HG02678 (cell line): ENCODE results near the gene MTMR3.
"Not testable (repeated sequence)": the region's sequence is repeated elsewhere in the genome, so short reads cannot be mapped to it uniquely, and the experiment has no call there.

ENCODE experiments used
- ATAC-seq: cut with Tn5 transposase; IDR thresholded peaks from one replicate; pipeline ENCODE4 v1.9.1; 2021; ENCODE audit warnings: mild to moderate bottlenecking, moderate library complexity; ENCODE audit not compliant: unreplicated experiment

MTMR3 gene

DNA sequence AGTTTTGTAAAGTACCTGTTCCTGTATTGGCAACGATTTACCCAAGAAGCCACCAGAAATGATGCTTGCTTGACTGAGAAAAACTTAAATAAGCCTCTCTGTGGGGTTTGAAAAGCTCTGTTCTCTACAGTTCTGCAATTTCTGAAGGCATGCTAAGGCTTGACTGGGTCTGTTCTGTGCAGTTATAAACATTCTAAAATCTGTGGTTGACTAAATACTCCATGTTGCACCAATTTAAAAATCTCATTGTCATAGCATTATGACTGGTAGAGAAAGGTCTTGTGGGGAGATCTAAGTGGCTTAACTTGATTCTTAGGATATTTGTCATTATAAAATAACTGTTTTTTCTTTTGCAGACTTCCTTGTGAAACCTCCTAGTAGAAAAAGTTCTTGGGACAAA lies 73.7 kb downstream of the MTMR3 start:
- no peak for ATAC-seq

DNA sequence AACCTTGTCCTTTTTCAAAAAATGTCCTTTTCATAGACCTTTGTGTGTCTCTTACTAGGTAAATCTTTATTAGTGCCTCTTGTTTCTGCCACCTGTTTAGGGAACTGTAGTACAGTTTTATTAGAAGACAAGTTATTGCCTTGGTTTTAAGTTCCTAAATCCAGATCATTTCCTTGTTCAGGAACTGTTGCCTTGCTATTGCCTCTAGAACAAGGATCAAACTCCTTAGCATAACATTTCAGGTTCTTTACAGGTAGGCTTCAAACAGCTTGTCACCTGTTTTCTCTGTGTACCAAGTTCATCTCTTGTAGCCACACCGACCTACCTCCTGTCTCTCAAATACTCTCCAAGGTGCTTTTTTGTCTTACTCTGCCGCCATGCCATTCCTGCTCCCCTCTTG lies 75.2 kb downstream of the MTMR3 start:
- ATAC-seq = no peak

DNA sequence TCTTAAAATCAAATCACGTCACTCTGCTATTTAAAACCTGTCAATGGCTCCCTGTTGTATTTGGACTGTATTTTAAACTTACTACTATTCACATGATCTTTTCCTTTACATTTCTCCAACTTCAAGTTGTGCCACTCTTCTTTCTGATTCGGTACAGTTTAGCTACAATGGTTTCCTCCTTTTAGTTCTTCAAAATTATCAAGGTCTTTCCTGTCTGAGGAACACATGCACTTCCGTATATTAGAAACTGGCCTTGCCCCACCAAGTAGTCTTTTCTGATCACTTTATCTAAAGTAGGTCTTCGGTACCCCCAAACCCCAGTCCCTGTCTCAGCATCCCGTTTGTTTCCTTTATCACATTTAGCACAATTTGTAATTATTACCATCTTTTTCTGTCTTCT lies 81.8 kb downstream of the MTMR3 start:
- ATAC-seq = no peak

DNA sequence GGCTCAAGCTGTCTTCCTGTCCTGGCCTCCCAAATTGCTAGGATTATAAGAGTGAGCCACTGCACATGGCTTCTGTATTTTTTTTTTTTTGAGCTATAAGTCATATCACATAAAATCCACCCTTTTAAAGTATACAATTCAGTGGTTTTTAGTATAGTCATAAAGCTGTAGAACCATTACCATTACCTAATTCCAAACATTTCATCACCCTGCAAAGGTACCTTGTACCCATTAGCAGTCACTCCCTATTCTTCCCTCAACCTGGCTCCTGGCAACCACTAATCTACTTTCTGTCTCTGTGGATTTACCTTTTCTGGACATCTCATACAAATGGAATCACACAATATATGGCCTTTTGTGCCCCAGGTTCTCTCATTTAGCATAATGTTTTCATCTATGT lies 84.5 kb downstream of the MTMR3 start:
- ATAC-seq = no peak

DNA sequence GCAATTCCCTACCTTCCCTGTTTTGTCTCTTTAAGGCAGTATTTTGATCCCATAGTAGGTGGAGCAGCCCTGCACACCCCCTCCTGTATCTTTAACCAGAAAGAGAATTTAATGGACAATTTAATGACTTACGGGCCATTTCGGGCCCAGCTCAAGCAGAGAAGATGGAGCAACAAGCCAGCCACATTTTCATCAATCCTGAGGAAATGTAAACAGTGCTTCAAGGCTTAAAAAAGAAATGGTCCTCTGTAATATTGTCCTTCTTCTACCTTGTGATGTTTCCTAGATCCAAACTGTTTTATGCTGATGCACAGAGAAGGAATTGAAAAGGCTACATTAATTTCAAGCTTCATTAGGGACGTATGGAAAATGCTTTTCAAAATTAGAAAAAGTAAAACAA lies 88.6 kb downstream of the MTMR3 start:
- ATAC-seq = no peak

DNA sequence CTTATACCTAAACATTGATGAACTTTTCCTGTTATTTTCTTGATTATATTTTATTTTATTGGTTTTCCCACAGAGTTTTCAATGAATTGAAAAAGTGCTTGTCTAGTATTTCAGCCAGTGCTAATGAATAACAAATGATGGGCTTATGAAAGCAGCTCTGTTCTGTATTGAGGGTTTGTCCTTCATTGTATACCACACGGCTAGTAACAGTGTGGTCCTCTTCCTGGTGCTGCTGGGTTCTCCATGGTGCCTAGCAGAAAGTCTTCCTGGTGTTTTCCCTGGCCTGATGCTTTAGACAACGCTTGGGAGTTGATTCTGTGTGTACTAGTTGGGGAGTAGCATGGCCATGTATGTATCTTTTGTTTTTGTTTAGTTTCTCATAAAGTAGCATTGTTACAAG lies 89.1 kb downstream of the MTMR3 start:
- no peak for ATAC-seq

DNA sequence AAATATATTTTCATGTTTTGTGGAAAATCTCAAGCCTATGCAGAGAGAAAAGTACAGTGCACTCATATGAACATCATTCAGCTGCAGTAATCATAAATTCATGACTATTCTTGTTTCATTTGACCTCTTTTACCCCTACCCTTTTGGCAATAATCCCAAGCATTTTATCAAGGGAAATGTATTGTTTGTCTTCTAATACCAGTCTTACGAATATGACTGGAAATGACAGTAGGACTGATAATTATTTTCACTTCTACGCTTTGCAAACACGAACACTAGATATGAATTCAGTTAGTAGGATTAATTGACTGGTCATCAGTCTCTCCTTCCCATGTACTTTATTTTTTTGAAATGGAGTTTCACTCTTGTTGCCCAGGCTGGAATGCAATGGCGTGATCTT lies 90.3 kb downstream of the MTMR3 start:
- no peak for ATAC-seq

DNA sequence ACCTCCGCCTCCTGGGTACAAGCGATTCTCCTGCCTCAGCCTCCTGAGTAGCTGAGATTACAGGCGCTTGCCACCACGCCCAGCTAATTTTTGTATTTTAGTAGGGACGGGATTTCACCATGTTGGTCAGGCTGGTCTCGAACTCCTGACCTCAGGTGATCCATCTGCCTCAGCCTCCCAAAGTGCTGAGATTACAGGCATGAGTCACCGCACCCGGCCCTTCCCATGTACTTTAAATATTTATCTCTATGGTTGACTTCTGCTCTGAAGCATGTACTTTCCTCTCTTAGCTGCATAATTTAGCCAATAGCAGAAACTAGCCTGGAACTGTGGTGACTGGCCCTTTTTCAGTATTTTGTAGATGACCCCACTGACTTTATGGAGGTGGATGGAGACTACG lies 90.7 kb downstream of the MTMR3 start:
- ATAC-seq = not testable (repeated sequence)

DNA sequence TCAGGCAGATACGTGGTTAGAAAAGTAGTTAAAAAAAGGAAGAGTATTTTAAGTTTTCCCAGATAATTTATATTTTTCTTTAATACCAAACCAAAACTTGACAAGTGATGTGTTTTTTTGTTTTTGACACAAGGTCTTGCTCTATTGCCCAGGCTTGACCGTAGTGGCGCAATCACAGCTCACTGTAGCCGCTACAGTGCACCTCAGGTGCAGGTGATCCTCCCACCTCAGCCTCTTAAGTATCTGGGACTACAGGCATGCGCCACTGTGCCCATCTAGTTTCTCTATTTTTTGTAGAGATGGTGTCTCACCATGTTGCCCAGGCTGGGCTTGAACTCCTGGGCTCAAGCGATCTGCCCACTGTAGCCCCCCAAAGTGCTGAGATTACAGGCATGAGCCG lies 92.5 kb downstream of the MTMR3 start:
- ATAC-seq = no peak

DNA sequence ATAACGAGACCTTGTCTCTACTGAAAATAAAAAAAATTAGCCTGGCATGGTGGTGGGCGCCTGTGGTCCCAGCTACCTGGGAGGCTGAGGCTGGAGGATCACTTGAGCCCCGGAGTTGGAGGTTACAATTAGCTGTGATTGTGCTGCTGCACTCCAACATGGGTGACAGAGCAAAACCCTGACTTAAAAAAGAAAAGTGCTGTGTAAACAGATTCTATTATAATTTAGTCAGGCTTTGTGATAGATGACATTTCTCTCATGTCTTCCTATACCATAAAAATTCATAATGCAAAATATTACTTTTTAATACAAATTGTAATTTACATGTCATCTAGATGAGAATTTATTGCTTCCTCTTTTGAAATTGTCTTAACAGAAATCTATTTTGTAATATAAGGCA lies 94.1 kb downstream of the MTMR3 start:
- no peak for ATAC-seq

DNA sequence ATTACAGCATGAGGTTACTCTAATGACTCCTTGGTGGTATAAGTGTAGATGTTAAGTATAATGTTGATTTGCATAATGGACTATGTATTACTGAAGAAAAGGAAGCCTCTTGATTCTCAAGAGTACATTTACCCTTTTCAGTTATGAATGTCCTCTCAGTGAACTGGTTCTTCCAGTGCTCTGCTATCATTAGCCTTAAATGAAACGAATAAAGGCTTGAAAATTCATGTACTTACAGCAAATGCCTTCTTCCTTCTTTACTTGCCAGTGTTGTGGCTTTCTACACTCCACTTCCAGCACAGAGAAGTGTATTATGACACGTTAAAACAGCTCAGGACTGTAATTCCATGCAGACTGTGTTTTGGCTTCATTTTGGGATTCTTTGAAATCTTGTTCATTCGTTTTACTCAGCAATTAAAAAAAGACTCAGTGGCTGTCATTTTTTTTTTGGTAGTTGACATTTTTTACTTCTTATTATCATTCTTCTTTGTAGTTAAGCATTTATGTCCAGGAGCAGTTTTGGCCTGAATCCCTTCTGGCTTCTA lies 96.9 kb downstream of the MTMR3 start:
- peak; percentile 76 for ATAC-seq

DNA sequence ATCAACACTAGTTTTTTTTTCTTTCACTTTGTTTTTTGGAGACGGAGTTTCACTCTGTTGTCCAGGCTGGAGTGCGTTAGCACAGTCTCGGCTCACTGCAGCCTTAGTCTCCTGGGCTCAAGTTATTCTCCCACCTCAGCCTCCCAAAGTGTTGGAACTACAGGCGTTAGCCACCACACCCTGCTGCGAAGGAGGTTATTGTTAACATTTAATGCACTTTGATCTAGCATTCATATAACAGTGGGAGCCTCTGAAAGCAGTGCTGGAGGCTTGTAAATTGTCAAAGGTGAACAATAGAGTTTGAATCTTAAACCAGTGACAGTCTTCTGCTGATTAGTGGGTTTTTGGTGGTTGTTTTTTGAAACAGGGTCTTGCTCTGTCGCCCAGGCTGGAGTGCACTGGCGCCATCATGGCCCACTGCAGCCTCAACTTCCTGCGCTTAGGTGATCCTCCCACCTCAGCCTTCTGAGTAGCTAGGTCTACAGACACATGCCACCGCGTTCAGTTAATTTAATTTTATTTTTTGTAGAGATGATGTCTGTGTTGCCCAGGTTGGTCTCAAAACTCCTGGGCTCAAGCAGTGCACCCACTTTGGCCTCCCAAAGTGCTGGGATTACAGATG lies 100.4 kb downstream of the MTMR3 start:
- no peak for ATAC-seq

DNA sequence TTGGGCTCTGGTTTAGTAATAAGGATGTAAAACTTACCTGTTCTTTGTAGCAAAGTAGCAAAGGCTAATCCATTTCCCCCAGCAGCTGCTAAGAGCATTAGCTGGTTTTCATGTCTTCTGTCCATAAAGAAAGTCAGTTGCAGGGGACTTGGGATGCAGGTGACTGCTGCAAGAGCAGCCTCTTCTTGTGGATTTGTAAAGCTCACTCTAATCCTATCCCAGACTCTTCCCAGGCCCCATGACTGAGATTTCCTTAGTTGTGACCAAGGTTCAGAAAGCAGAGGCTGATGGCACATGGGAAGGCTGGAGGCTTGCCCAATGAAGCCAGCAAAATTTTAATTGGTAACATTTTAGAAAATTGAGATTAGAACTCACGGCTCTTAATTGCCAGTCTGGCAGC lies 102.9 kb downstream of the MTMR3 start:
- ATAC-seq = no peak

DNA sequence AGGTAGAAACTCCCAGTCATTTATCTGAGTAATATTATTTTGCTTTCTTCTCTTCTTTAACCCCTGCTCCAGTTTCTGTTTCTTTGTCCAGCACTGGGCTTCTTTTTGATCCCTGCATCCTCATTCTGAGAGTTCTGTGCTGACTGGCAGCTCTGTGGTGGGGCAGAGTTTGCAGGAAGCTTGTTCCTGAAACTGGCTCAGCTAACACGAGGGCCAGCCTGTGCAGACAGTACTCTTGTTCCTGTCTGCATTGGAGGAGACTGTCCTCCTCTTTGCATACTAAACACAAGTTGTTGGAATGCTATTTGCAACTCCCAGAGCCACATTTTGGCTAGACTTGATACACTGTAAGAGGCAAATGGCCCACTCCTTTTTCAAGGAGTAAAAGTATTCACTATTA lies 104.2 kb downstream of the MTMR3 start:
- no peak for ATAC-seq

DNA sequence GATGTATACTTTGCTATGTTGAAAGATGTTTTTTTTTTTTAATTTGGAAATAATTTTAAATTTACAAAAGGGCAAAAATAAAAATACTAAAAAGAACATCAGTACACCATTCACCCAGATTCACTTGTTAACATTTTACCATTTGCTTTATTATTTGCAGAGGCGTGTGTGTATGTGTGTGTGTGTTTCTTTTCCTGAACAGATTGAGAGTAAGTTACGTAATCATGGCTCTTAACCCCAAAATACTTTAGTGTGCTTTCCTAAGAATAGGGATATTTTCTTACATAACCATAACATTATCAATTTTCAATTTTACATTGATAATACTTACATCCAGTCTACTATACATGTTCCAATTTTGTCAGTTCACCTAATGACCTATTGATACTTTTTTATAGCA lies 105.7 kb downstream of the MTMR3 start:
- ATAC-seq = no peak

DNA sequence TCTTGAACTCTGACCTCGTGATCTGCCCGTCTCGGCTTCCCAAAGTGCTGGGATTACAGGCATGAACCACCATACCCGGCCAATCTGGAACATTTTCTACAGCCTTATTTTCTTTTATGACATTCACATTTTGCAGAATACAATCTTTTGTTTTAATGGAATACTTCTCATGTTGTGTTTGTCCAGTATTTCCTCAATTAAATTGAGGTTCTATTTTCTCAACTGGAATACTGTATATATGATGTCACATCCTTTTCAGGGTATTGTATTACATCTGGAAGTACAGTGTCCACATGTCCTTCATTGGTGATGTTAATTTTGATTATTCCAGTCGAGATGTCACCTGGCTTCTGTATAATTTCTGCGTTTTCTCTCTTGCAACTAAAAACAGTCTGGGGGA lies 106.5 kb downstream of the MTMR3 start:
- ATAC-seq = no peak

DNA sequence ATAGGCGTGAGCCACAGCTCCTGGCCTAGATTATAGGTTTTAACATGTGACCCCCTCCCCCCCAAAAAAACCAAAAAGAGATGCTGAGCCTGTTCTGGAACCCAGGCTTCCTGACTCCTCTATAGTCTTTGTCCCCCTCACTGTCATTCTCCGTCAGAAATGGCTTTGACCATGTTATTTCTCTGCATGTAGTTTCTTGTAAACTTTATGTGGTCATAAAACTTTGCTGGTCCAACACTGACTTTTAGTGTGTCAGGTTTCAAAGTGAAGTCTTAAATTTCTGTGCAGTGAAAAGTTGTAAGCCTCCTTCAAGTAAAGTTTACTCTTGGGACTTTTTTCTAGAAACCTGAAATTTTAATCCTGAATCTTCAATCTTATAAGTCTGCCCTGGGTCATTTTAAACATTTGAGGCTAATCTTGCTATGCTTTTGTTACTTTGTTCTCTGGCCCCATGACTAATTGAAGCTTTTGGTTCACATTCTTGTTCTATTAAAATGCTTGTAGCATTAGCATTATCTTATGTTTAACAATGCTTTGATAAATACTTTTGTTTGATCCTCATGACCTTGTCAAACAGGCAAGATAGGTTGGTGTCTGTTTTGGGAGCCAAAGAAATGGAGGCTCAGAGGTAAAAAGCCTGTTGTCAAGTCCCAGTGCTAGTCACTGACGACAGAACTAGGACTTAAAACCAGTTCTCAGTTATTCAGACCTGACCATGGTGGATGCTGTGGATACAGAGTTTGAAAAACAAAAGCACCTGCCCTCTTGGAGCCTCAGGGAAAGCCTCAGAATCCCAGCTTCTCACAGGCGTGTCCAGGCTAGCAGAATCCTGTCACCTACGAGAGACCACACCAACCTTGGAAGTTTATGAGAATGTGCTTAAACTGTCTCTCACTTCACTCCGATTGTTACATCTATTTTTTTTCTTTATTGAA lies 109.6 kb downstream of the MTMR3 start:
- no peak for ATAC-seq

DNA sequence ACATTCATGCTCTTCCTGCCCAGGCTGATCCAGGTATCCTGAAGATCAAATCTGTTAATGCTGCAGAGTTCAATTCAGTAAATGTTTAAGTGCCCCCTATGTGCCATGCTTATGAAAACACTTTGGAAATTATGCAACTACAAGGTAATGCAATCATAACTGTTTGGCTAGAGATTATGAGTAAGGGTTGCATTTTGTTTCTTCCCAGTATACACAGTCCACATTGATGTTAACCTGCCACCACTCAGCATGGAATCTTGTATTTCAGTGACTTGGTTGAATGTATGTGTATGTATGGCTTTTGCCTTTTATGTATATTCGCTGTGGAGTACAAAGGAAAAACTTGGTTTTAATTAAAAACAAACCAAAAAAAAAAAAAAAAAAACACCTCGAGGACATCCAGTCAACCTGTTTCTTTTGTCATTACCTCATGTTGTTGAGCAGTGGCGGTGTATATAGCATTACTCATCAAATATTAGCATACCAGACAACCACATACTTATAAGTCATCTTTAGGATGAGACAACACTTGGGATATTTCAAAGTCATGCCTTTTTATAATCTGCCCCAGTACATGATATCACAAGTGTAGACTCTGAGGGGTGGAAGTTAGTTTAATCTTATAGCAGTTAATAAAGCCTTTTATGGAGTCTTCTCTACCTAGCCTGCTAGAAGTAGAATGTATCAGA lies 111.2 kb downstream of the MTMR3 start:
- ATAC-seq = no peak

DNA sequence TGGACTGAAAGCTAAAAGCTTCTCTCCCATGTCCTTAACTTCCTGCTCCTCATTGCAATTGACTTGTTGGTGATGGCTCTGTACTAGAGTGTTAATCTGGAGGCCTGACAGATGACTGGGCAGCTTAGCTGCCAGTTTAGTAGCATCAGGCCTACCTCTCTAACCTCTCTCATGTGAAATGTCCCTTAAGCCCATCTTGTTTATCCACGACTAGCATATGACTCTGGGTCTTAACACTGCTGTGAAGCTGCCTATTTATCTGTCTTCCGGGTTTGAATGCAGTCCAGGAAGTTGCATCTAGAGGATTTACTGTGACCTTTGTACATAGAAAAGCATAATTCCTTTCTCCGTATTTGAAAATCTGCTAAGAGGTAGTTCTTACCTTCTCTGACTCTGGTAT lies 112.0 kb downstream of the MTMR3 start:
- no peak for ATAC-seq

DNA sequence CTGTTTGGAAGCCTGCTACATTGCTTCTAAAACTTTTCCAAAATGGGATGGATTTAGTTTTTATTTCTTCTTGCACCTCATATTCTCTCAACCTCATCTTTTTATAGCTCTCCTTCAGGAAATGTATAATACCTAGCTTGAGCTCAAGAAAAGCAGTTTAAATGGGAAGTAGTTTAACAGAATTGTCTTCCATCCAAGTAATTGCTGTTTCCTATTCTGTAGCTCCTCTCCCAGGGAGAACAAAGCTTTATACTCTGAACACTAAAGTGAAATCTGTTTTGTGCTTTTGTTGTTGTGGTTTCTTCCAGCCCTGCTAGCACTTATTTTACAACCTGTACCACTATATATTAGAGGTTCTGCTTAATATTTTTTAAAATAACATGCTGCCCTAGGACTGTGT lies 114.1 kb downstream of the MTMR3 start:
- no peak for ATAC-seq

DNA sequence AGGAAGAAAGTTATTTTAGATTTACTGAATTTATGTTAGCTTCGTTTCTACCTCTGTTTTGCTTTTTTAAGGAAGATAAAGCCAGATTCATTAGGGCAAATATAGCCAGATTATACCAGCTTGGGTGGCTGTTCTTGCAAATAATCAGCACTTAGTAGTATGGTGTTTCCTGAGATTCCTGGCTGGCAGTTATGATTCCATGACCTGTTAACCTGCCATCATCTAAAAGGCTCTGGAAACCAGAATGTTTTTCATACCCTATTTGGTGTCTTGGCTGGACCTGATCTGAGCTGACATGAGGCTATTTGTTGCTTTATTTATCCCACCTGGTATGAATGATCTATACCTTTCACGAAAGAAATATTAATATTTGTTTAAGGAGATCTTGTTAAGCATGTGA lies 114.5 kb downstream of the MTMR3 start:
- no peak for ATAC-seq
